Panc1 (cell line): ENCODE results near the gene TKT.

ENCODE experiments used
- CTCF ChIP-seq: fragments of 450-650 bp; IDR thresholded peaks from 2 replicates; pipeline ENCODE4 v1.5.1; 2017; ENCODE audit warnings: mild to moderate bottlenecking
- POLR2AphosphoS5 ChIP-seq: IDR thresholded peaks from 2 replicates; pipeline ENCODE4 v1.6.1; 2012; ENCODE audit warnings: mild to moderate bottlenecking, low read depth, low read length, moderate library complexity
- REST ChIP-seq, 2 experiments: IDR thresholded peaks; 2 replicates each; pipeline ENCODE4 v1.6.1; 2011 to 2012; ENCODE audit warnings: low read depth in 2 of 2, control low read depth in 1 of 2, low read length in 1 of 2, mild to moderate bottlenecking in 1 of 2, moderate library complexity in 1 of 2; ENCODE audit not compliant: insufficient read depth in 1 of 2

DNA sequence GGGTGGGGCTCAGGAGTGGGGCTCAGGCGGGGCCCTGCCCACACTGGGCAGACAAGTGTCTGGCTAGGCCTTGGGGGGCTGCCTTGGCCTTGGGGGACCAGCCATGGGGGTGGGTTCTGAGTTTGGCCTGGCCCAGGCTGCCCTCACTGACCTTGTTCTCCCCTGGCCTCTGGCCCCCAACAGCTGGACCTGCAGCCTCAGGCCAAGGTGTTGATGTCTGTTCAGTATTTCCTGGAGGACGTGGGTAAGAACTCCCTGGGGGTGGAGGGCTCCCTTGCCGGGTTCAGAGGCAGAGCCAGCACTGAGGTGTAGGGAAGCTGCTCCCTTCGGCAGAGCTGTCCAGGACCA, 74.8 kb downstream of the TKT start:
- TF ChIP-seq CTCF (no peak), POLR2AphosphoS5 (no peak), REST (IDR thresholded peaks at IDR 0.05; ENCODE audit: insufficient read depth in 1 of 2, low read depth in 2 of 2, low read length in 1 of 2) (no peak)
